Liver (tissue), 9 donors: Measurements from ENCODE around the gene EXOC3L1. TPM values are rescaled to one million over a fixed set of nuclear protein-coding genes. Genes with fewer than 3 reads are reported as not detected.

Experiments
- DNase-seq: peaks from one replicate; pipeline ENCODE4 v3.0.0-alpha.2; 2017; ENCODE audit warnings: low spot score
- H3K27ac ChIP-seq, 2 donors: one replicate each; pipeline ENCODE4 v1.7.0; 2013; ENCODE audit warnings: inconsistent platforms in 2 of 2, low read length in 2 of 2, control low read depth in 1 of 2, low read depth in 1 of 2, mild to moderate bottlenecking in 1 of 2
- H3K27me3 ChIP-seq, 4 donors: one replicate each; pipeline versions ENCODE4 v1.6.1 to v1.7.0; 2013; ENCODE audit warnings: low read length in 3 of 4, inconsistent platforms in 1 of 4, mild to moderate bottlenecking in 1 of 4, moderate library complexity in 1 of 4; ENCODE audit not compliant: control insufficient read depth in 4 of 4, insufficient read depth in 4 of 4
- H3K36me3 ChIP-seq, 4 donors: one replicate each; pipeline versions ENCODE4 v1.6.1 to v1.7.0; 2013; ENCODE audit warnings: low read length in 3 of 4, mild to moderate bottlenecking in 3 of 4, low read depth in 1 of 4, moderate library complexity in 1 of 4; ENCODE audit not compliant: control insufficient read depth in 4 of 4, insufficient read depth in 3 of 4
- H3K4me1 ChIP-seq, 4 donors: one replicate each; pipeline versions ENCODE4 v1.6.1 to v1.7.0; 2013; ENCODE audit warnings: low read length in 3 of 4, mild to moderate bottlenecking in 3 of 4, moderate library complexity in 1 of 4; ENCODE audit not compliant: control insufficient read depth in 4 of 4, insufficient read depth in 4 of 4
- H3K4me3 ChIP-seq, 3 donors: one replicate each; pipeline versions ENCODE4 v1.6.1 to v1.7.0; 2013; ENCODE audit warnings: low read length in 3 of 3, control low read depth in 1 of 3, low read depth in 1 of 3, mild to moderate bottlenecking in 1 of 3
- H3K9ac ChIP-seq, 2 donors: one replicate each; pipeline ENCODE4 v1.7.0; 2013; ENCODE audit warnings: low read length in 2 of 2, mild to moderate bottlenecking in 2 of 2, moderate library complexity in 2 of 2, control low read depth in 1 of 2, low read depth in 1 of 2
- H3K9me3 ChIP-seq, 4 donors: one replicate each; pipeline versions ENCODE4 v1.6.1 to v1.7.0; 2013; ENCODE audit warnings: low read length in 3 of 4; ENCODE audit not compliant: control insufficient read depth in 4 of 4
- CTCF ChIP-seq: fragments of 150-350 bp; IDR thresholded peaks from 2 replicates; pipeline ENCODE4 v1.5.1; 2017; ENCODE audit warnings: improper control_type of control experiment, low read depth, low read length; ENCODE audit not compliant: missing input control
- EGR1 ChIP-seq, 2 donors: IDR thresholded peaks; 2 replicates each; pipeline ENCODE4 v1.6.1; 2016 to 2018; ENCODE audit warnings: antibody characterized with exemption in 2 of 2, low read depth in 2 of 2
- FOXA1 ChIP-seq: IDR thresholded peaks from 2 replicates; pipeline ENCODE4 v1.6.1; 2016; ENCODE audit warnings: antibody characterized with exemption
- FOXA2 ChIP-seq: IDR thresholded peaks from 2 replicates; pipeline ENCODE4 v1.6.1; 2016; ENCODE audit warnings: antibody characterized with exemption
- GABPA ChIP-seq, 2 donors: IDR thresholded peaks in 1 of 2; conservative IDR thresholded peaks in 1 of 2; 2 replicates each; pipeline ENCODE4 v1.6.1; 2016; ENCODE audit warnings: antibody characterized with exemption in 2 of 2, mild to moderate bottlenecking in 1 of 2, moderate library complexity in 1 of 2
- HNF4A ChIP-seq, 2 donors: conservative IDR thresholded peaks; 2 replicates each; pipeline ENCODE4 v1.6.1; 2016; ENCODE audit warnings: antibody characterized with exemption in 2 of 2, mild to moderate bottlenecking in 2 of 2
- JUND ChIP-seq, 2 donors: IDR thresholded peaks; 2 replicates each; pipeline ENCODE4 v1.6.1; 2016; ENCODE audit warnings: antibody characterized with exemption in 2 of 2
- NR2F2 ChIP-seq: IDR thresholded peaks from 2 replicates; pipeline ENCODE4 v1.6.1; 2016; ENCODE audit warnings: antibody characterized with exemption
- RAD21 ChIP-seq, 2 donors: IDR thresholded peaks; 2 replicates each; pipeline ENCODE4 v1.6.1; 2016; ENCODE audit warnings: antibody characterized with exemption in 2 of 2, mild to moderate bottlenecking in 2 of 2
- REST ChIP-seq: IDR thresholded peaks from 2 replicates; pipeline ENCODE4 v1.6.1; 2016; ENCODE audit warnings: antibody characterized with exemption, mild to moderate bottlenecking
- RXRA ChIP-seq, 2 donors: IDR thresholded peaks; 2 replicates each; pipeline ENCODE4 v1.6.1; 2017 to 2018; ENCODE audit warnings: antibody characterized with exemption in 2 of 2, mild to moderate bottlenecking in 1 of 2
- SP1 ChIP-seq: IDR thresholded peaks from 2 replicates; pipeline ENCODE4 v1.6.1; 2018; ENCODE audit warnings: antibody characterized with exemption, mild to moderate bottlenecking
- YY1 ChIP-seq: IDR thresholded peaks from 2 replicates; pipeline ENCODE4 v1.6.1; 2016; ENCODE audit warnings: antibody characterized with exemption, mild to moderate bottlenecking
- WGBS: extraction: QIAGEN DNeasy Blood & Tissue Kit; methylation state at CpG from one replicate; pipeline ENCODE4 v1.1.7; 2013; 5-methylcytosine and 5-hydroxymethylcytosine counted together
- polyA plus RNA-seq, 2 donors: library from polyadenylated mRNA; stranded (reverse) in 1 of 2; unstranded in 1 of 2; fragments of 200-250 nt in 1 of 2; fragments of >200 nt in 1 of 2; fragmentation: Nextera tagmentation in 1 of 2; extraction: Ambion mirVana in 1 of 2; gene quantifications; one replicate each; pipeline versions ENCODE4 v1.2.1 to v1.2.3, GENCODE V29; 2013 to 2015
- total RNA-seq, 2 donors: library from RNA; depleted of rRNA; stranded (reverse); fragments of >200 nt; gene quantifications; one replicate each; pipeline ENCODE4 v1.2.3, GENCODE V29; 2014
- TF ChIP-seq, protein P1 (sequence below): IDR thresholded peaks from 2 replicates; pipeline ENCODE4 v1.6.1; 2016; ENCODE audit warnings: antibody characterized with exemption
- TF ChIP-seq, protein P2 (sequence below): IDR thresholded peaks from 2 replicates; pipeline ENCODE4 v1.6.1; 2016; ENCODE audit warnings: antibody characterized with exemption
- donor health status: healthy.
- donor health status: healthy.
- donor health status: healthy.
- donor health status: healthy.
- donor health status: healthy.

Gene EXOC3L1
- total and polyA plus RNA-seq, 4 donors: 1.1 to 3.7 (median 2.8) TPM

DNA sequence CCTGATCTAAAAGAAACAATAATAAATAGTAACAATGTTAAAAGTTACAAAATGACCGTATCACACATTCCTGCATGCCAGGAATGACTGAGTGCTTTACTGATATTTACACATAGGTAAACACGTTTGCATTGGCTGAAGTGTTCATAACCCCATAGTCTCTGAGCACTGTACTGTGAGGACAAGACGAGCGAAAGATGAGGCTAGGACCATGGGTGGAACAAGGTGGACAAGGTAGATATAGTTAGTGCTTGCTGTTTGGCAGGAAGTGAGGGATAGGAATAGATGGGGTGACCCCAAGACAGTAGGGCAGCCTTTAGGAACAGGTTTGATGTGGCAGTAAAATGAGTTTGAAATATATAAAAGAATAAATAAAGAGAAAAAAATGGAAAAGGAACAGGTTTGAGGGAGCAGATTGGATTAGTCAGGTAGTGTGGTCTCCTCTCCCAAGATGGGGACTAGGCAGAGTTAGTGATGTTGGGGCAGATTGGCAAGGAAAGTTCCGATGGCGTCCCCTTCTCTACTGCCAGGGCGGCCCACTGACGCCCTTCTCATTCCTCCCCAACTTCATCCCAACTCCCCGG lies 1.6 kb upstream of the EXOC3L1 start:
- H3K9me3 ChIP-seq: no peaks in the 10 kb centered on the region
- peaks cover 10 to 24% (median 19%) of the 10 kb centered on the region in 4 donors for H3K36me3 ChIP-seq
- TF ChIP-seq NR2F2: no peak
- no peak overlapping the region for H3K4me3 ChIP-seq
- no peaks in the 10 kb centered on the region for H3K27me3 ChIP-seq
- no peak overlapping the region for H3K9ac ChIP-seq
- 28% methylated on average over 9 of the region's 9 CpGs for whole genome bisulfite sequencing
- peaks cover 8 to 26% (median 22%) of the 10 kb centered on the region in 4 donors for H3K4me1 ChIP-seq
- H3K27ac ChIP-seq: no peak overlapping the region
- no peak for DNase-seq

DNA sequence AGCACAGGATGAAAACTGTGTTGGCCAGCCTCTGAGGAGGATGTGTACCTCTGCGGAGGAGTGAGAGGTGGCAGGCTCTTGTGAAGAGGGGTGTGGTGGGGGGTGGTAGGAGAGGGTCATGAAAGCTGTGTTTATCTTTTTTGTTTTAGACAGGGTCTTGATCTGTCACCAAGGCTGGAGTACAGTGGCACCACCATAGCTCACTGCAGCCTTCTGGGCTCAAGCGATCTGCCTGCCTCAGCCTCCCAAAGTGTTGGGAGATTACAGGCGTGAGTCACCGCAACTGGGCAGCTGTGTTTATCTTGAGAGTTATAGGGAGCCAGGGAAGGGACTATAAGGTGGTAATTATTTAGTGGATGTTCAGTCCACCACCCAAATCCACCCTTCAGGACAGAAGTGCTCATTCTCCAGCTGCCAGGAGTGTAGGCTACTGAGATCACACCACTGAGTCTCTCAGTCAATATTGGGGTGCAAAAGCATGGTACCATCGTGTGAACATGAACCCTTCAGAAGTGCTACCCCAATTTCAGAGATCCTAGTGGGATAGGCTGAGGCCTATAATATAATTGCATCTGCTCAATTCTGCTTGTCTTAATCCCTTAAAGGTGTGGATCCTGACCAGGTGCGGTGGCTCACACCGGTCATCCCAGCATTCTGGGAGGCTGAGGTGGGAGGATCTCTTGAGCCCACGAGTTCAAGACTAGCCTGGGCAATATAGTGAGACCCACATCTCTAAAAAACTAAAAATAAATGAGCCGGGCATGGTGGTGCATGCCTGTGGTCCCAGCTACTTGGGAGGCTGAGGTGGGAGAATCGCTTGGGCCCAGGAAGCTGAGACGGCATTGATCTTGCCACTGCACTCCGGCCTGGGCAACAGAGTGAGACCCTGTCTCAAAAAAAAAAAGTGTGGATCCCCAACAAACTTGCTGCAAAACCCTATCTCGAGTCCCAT lies 788 bp upstream of the EXOC3L1 start:
- no peak overlapping the region for H3K4me3 ChIP-seq
- H3K27ac ChIP-seq: no peak overlapping the region
- no peaks in the 10 kb centered on the region for H3K27me3 ChIP-seq
- no peaks in the 10 kb centered on the region for H3K9me3 ChIP-seq
- no peak for DNase-seq
- peaks cover 6 to 17% (median 12%) of the 10 kb centered on the region in 4 donors for H3K36me3 ChIP-seq
- peaks cover 8 to 27% (median 23%) of the 10 kb centered on the region in 4 donors for H3K4me1 ChIP-seq
- TF ChIP-seq GABPA (IDR thresholded peaks at IDR 0.05 in 1 of 2, conservative IDR thresholded peaks at IDR 0.05 in 1 of 2) (no peak), JUND (IDR thresholded peaks at IDR 0.05) (no peak), RXRA (IDR thresholded peaks at IDR 0.05) (no peak)
- no peak overlapping the region for H3K9ac ChIP-seq
- 81% methylated on average over 13 of the region's 13 CpGs for WGBS

GRCh38 chr16:67188798-67189197 lies 1.1 kb downstream of the EXOC3L1 start:
- Histone ChIP-seq H3K4me1 (peaks cover 15 to 41% (median 36%) of the 10 kb centered on the region in 4 donors), H3K36me3 (no peaks in the 10 kb centered on the region), H3K27me3 (no peaks in the 10 kb centered on the region), H3K9me3 (no peaks in the 10 kb centered on the region), H3K9ac (no peak overlapping the region), H3K4me3 (no peak overlapping the region), H3K27ac (no peak overlapping the region)
- TF ChIP-seq RAD21 (IDR thresholded peaks at IDR 0.05) (no peak), FOXA1 (no peak), YY1 (no peak)
- TF ChIP-seq, protein P1, sequence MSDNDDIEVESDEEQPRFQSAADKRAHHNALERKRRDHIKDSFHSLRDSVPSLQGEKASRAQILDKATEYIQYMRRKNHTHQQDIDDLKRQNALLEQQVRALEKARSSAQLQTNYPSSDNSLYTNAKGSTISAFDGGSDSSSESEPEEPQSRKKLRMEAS: no peak
- WGBS: 95% methylated on average over 15 of the region's 15 CpGs
- DNase-seq: no peak

- H3K4me1 ChIP-seq: peaks cover 15 to 39% (median 32%) of the 10 kb centered on the region in 4 donors
- 90% methylated on average over 4 of the region's 4 CpGs for WGBS
- no peak for TF ChIP-seq YY1
- no peak for TF ChIP-seq FOXA2
- TF ChIP-seq EGR1 (IDR thresholded peaks at IDR 0.05; ENCODE audit: low read depth in 2 of 2): no peak
- no peak for TF ChIP-seq RXRA (IDR thresholded peaks at IDR 0.05)
- TF ChIP-seq, protein P2, sequence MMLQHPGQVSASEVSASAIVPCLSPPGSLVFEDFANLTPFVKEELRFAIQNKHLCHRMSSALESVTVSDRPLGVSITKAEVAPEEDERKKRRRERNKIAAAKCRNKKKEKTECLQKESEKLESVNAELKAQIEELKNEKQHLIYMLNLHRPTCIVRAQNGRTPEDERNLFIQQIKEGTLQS: no peak
- no peak for TF ChIP-seq HNF4A (conservative IDR thresholded peaks at IDR 0.05)
- TF ChIP-seq NR2F2: no peak
- no peak for TF ChIP-seq CTCF
- no peak for TF ChIP-seq SP1
- TF ChIP-seq REST: no peak
Observed at GRCh38 chr16:67188323-67188722, 1.6 kb downstream of the EXOC3L1 start.

More at GRCh38 chr16:67188323-67188722, 1.6 kb downstream of the EXOC3L1 start:
- no peaks in the 10 kb centered on the region for H3K36me3 ChIP-seq
- H3K9ac ChIP-seq: no peak overlapping the region
- no peak overlapping the region for H3K27ac ChIP-seq
- no peaks in the 10 kb centered on the region for H3K9me3 ChIP-seq
- no peak overlapping the region for H3K4me3 ChIP-seq
- no peaks in the 10 kb centered on the region for H3K27me3 ChIP-seq
- DNase-seq: no peak
